HG02938 (cell line): ENCODE results near the gene FMOD.

Experiments
- ATAC-seq: cut with Tn5 transposase; IDR thresholded peaks from one replicate; pipeline ENCODE4 v1.9.1; 2021; ENCODE audit warnings: mild to moderate bottlenecking, moderate library complexity; ENCODE audit not compliant: unreplicated experiment

The FMOD gene

DNA sequence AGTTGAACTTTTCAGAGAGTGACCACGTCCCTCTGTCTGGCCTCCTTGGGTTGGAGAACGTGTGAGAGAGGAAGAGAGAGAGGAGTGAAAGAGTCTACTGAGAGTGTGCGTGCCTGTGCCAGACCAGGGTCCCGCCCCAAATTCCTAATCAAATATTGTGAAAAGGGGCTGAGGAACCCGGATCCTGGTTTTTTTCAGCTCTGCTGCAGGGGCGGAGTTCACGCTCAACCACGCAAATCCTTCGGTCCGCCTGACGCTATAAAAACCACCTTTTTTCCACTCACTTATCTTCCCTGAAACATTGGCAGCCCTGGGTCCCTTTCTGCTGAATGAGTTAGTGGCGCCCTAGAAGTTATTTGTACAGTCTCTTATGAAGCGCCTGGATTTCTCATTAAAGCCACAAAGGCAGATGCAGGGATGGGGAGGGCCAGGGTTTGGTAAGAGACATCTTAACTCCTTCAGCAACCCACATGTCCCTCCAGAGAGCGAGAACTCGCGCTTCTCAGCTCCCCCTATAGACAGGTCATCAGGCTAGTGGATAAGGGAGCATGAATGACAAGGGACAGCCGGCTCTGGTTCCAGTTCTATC, at the start of gene FMOD:
Gene FMOD, minus strand, starts transcription at position 86 of the 589 bp plus-strand sequence. CDS start 2,852 bp downstream, outside the sequence.
- no peak for ATAC-seq

DNA sequence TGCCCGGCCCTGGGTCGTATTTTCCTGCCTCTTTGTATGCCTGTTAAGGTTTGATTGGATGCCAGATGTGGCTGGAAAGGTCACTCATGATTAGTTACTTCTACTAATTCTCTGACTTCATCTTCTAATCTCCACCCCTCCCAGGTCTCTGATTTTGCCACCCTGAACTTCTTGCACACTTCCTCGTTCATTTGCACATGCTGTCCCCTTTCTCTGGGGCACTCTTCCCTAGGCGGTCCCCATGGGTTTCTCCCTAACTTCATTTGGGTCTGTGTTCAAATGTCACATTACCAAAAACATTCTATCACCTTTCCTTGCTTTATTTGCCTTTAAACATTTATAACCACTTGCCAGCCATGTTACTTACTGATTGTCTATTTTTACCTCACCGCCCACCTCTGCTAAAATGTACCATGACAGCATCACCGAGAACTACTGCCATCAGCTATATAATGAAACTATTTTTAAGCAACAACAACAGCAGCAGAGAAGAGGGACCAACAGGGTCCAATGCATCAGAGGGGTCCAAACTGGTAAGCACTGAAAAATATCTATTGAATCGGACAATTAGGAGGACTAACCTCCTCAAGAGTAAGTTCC, 45.8 kb upstream of the FMOD start:
- ATAC-seq = no peak

DNA sequence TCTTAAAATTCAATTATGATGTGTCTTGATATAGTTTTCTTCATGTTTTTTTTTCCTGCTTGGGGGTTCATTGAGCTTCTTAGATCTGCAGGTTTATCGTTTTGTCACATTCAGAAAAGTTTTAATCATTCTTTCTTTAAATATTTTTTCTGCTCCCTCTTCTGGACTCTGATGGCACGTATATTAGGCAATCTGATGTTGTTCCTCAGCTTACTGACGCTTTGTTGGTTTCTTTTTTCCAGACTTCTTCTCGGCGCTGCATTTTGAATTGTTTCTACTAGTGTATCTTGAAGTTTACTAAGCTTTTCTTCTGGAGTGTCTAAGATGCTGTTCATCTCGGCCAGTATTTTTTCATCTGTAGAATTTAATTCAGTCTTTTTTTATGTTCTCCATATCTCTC, 44.8 kb upstream of the FMOD start:
- ATAC-seq = no peak

DNA sequence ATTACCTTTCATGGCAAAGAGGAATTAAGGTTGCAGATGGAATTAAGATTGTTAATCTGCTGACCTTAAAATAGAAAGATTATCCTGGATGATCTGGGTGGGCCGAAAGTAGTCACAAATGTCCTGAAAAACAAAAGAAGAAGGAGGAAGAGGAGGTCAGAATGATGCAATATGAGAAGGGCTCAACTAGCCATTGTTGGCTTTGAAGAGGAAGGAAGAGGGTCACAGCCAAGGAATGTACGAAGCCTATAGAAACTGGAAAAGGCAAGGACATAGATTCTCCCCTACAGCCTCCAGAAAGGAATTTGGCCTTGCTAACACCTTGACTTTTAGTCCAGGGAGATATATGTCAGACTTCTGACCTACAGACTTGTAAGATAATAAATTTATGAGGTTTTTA, 39.4 kb upstream of the FMOD start:
- no peak for ATAC-seq

DNA sequence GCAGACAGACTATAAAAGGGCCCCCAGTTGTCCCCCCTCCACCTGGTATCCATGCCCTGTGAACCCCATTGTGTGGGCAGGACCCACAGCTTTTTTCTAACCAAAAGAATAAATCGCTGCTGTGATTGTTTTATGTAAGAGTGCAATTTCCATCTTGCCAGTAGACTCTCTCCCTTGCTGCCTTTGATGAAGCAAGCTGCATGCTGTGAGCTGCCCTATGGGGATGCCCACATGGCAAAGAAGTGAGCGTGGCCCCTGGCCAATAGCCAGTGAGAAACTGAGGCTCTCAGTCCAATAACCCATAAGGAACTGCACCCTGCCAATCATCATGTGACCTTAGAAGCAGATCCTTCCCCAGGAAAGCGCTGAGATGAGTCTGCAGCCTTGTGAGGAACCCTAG, 37.8 kb upstream of the FMOD start:
- ATAC-seq = no peak

DNA sequence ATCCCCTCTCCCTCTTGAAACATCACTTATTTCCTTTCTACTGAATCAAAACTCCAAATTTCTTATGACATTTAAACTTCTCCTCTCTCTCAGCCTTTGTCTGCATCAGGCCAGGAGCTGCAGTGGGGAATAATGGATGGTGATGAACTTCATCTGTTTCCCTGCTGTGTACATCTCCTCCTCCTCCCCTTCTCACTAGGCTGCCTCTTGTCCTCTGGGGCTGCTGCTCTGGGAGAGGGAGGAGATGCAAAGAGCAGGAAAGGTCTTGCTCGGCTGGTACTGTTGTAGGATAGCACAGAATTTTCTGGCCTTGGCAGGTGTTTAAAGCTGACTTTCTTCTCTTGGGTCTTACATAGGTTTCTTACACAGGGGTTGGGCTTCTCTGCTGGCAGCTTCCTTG, 31.1 kb upstream of the FMOD start:
- no peak for ATAC-seq

DNA sequence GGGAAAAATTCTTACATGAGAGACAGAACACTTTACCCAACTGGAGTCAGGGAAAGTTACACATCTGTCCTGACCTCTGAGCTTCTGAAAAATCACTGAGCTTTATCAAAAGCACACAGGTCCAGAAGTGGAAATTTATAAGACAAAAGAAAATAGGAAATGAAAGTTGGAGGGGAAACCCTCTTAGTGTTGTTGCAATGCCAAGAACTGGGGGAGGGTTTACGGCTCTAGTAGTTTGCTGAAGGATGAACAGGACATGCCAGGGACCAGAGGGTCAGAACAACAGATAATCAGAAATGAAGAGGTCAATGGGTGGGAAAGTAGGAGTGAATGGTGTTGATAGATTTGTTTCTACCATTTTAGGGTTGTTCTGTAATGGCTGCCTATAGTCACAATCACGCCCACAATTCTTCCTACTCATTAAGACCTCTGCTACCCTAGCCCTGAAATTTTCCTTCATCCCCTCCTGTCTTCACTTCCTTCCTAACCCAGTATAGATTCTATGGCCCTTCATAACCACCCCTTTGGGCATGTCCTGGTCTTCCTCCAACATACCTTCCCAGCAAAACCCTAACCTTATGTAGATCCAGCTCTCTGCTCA, 30.3 kb upstream of the FMOD start:
- no peak for ATAC-seq

DNA sequence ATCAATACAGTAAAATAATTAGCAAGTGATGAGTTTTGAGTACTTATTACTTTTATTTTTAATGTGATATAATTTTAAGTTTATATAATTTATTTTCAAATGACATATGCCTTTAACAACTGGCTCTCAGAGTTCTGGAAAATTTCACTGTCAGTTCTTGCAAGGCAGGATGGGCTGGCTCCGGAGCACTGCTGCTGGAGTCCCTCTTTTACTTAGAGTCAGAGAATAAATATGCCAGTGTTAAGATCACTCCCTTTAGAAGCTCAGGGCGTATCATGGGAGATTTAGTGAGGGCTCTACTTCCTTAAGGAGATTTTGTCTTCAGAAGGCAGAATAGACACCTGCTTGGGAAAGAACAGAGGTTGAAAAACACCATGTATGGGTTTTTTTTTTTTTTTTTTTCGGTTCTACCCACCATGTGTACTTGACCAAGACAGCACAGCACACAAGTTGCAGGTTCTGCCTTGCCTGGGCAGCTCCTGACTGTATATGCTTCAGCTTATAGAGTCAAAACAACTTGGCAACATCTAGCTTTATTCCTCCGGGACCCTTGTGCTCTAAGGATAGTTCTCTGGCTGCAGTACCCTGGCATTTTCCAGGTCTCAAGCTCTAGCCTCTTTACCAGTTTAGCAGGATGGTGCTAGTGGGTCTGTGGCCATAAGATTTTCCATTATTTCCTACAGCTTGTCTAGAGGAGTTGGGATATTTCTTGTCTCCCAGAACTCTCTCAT, 29.7 kb upstream of the FMOD start:
- ATAC-seq = no peak

DNA sequence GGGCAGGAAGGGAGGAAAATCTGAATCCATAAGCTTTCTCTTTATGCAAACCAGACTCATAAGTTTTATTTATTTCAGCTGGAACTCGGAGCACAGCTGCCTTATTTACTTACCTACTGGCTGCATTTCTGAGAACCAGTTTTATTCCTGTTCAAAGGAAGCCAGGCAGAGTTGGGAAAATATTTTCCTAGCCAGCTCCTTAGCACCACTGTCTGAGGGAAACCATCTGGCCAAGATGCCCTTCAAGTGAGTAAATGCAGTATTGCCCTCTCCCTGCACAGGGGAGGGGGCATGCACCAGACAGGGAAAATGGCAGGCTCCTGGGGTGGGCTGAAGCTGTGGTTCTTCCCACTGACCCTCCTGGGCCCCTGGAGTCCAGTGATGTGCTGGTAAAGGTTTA, 28.9 kb upstream of the FMOD start:
- no peak for ATAC-seq

DNA sequence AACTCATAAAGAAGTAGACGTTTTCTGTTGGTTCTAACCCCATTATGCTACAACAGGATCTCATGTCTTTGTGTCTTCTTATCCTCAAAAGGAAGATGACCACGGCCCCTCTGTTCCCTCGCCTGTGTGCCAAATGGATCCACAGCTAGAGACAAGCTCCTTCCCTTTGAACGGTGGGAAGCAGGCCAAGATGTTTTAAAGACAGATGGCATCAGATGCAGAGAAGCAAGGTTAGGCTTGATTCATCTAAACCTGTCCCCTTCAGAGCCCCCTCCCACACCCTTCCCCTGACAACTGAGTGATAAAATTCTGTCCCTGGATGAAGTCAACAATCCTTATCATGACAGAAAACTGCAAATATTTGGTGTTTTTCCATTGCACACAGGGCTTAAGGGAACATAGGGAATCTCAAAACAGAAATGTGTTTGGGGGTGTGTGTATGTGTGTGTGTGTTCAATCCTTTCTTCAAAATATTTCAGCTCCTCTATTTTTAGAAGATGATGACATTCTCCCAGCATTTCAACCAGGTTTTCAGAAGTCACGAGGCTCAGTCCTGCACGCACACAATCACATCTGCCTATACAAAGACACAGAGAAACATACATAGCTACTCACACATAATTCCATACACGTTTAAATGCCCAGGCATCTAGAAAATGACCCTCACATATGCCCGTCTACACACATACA, 27.8 kb upstream of the FMOD start:
- ATAC-seq = no peak

DNA sequence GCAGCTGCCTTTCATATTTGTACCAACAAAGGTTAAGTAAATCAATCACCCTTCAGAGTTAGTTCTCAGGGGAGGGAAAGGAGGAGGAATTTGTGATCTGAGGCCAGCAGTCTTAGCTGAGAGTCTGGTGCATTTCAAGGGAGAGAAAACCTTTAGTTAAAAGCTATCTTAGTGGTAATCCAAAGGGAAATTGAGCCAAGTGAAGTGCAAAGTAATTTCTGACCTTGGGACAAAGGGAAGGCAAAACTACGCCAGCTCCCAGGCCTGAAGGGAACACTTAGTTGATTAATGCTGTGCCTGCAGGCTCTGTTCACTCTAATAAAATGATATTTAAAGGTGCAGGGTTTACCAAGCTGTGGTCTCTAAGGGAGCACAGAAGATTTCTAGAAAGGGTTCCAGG, 23.1 kb upstream of the FMOD start:
- no peak for ATAC-seq

DNA sequence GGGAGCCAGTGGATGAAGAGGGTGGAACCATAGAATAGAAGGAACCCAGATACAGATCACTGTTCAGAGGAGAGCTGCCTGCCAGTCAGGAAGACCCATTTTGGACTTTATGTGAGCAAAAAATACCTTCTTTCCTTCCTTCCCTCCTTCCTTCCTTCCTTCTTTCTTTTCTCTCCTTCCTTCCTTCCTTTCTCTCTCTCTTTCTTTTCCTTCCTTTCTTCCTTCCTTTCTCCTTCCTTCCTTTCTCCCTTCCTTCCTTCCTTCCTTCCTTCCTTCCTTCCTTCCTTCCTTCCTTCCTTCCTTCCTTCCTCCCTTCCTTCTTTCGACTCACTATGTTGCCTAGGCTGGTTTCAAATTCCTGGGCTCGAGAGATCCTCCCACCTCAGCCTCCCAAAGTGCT, 22.1 kb upstream of the FMOD start:
- ATAC-seq = no peak

DNA sequence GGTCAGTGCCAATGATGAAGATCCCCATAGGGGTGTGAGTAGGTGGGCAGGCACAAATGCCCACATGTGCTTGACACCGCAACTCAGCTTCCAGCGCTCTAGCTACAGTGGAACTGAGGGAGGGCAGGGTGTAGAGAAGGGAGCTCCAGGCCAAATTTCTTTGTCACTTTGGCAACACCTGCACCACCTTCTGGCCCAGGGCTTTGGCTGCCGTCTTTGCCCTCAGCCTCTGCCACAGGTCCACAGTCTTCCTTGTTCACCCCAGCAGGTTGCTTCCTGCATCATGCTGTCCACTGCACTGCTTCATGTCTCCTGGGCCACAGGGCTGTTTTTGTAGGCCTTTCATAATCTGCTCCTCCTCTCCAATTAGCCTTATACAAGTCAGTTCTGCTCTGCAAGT, 20.4 kb upstream of the FMOD start:
- no peak for ATAC-seq

DNA sequence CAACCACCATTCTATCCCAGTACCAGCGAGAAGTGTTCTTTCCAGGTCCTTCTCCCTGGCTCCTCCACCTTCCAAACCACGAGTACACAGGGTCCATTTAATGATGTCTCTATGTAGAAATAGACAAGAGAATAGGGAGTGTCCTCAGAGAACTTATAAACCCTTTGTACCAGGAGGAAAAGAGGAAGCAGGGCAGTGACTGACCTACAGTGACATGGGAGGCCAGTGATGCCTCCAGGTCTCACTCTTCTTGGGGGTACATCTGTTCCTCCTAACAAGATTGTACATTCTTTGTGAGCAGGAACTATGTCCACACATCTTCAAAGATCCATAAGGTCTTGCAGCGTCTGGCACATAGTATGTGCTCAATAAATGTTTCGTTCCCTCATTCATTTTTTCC, 18.7 kb upstream of the FMOD start:
- ATAC-seq = no peak

DNA sequence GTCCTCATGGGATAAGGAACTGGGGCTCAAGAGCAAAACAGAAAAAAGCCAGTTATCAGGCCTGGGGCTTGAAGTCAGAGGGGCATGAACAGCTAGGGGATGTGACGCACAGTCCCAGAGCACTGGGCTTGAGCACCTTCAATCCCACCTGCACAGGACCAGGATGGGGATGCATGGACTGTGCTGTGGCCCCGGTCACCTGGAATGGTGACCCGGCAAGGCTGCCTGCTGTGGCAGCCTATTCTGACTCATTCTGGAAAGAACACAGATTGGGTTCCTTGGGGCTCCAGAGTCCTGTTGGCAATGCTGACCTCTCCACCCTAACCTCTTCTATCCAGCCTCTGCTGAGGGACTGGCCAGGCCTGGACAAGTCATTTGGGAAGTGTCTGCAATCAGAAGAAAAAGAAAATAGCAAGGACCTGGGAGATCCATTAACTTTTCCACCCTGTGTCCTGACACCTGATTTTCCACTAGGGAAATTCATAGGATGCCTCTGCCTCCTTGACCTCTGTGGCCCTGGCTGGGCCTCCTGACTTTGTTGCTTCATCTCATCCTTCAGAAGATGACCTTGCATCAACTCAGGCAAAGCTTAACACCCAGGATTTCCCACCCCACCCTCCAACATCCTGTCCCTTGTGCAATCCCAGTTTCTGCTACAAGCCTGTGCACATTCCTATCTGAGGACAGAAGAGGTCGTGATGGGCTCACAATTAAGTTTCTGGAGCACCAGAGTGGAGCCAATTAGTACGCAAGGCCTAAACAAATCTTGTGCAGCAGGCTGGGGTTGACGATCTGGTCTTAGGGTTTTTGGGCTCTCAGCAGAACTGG, 17.9 kb upstream of the FMOD start:
- ATAC-seq = no peak

DNA sequence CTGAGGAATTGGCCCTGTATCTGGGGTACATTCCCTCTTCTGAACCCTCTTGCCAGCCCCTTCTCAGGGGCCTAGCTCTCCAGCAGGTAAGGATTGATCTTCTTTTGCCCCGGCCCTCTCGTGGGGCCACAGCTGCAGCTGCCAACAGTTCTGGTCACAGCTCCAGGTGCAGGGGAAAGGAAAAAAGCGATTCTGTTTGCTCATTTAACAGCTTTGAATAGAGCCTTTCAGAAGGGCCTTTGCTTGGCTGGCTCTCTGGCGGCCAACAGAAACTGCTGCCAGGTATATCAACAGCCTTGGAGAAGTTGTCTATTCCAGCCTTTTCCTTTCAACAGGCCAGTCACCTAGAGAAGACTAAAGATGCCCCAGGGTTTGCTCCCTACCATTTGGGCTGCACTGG, 16.1 kb upstream of the FMOD start:
- no peak for ATAC-seq

DNA sequence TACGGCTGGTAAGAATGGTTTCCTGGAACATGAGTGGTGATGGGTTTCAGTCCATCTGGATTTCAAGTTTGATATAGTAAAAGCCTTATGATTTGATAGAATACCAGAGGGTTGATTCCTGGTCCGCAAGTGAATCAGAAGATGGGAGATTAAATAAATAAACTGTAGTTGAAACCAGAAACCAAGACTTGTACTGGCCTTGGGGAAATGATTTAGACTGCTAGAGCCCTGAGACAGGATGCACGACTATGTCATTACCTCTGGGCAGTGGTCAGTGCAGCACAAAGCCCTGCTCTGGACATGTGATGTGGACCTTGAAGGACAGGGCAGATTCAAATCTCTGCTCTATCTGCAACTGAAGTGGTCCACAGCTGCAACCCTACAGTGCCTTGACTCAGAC, 15.6 kb upstream of the FMOD start:
- no peak for ATAC-seq

DNA sequence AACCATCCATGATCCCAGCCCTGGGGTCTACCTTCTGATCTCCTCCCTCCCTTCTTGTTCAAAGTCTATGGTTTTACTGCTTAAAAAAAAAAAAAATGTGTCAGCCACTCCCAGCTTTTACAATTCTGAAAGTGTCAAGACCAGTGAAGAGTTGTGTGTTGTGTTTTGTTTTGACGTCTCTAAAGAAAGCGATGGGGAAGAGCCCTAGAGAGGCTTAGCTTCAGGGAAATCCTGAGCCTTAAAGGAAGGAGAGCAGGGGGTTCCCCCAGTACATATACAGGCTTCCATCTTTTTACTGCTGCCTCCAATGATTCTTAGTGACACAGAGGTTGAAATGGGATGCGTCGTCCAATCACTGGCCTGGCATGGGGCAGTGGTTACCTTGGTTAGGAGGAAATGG, 13.9 kb upstream of the FMOD start:
- ATAC-seq = no peak

DNA sequence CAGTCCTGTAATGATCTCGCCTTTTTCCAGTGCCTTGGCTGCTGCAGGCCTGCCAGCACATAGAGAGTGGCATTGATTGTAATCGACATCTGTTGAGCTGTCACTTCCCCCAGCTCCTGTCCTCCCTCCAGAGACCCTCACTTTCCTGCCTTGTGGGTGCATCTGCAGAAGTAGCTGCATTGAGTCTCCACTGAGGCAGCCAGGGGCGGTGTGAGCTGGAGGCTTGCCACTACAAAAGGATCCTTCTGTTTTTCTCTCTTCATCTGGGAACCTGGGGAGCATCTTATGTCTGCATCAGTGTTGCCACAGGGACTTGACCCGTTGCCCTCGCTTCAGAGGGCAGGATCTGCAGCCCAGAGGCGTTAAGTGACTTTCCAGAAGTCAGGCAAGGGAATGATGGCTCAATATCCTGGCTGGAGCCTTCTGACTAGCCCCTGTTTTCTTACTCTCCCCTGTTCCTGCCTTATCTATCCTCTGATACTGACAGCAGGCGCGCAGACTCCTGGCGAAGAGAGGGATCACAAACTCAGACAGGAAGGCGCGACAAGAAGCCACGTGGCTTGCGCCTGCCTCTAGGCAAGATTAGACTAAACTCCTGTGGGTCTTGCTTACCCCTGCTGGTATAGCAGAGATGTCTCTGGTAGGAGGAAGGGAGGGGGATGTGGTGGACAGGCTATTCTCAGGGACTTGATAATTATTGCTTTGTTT, 13.3 kb upstream of the FMOD start:
- ATAC-seq = no peak

DNA sequence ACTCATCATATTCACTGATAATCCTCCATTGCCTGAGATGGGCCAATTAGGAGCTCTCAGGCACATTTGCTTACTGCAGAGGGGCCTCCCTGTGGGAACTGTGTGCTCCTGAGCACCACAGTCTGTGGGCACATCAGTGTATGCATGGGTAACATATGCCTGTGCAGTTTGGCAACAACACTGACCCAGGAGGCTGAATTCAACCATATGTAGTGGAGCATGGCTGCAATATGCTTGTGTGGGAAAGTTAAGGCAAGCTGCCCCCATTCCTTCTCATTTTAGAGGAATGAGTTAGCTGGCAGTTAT, 11.8 kb upstream of the FMOD start:
- ATAC-seq = no peak
